H9 (cell line): Measurements from ENCODE around the gene NRXN3. TPM values are rescaled to one million over a fixed set of nuclear protein-coding genes. Genes with fewer than 3 reads are reported as not detected.

Source experiments
- DNase-seq: peaks from one replicate; pipeline ENCODE4 v3.0.0-alpha.2; 2017
- H2AFZ ChIP-seq: one replicate; pipeline ENCODE4 v1.6.1; 2013; ENCODE audit warnings: mild to moderate bottlenecking, low read length, control low read depth, moderate library complexity
- H2AK5ac ChIP-seq: 2 replicates; pipeline ENCODE4 v1.6.1; 2013; ENCODE audit warnings: low read length, control low read depth, mixed read lengths; ENCODE audit not compliant: insufficient read length
- H2BK120ac ChIP-seq: one replicate; pipeline ENCODE4 v1.6.1; 2013; ENCODE audit warnings: low read depth, mild to moderate bottlenecking, low read length, control low read depth, inconsistent platforms; ENCODE audit not compliant: poor library complexity, severe bottlenecking
- H2BK12ac ChIP-seq: 2 replicates; pipeline ENCODE4 v1.6.1; 2013; ENCODE audit warnings: low read length, control low read depth, mixed read lengths, low read depth; ENCODE audit not compliant: insufficient read length
- H2BK15ac ChIP-seq: 2 replicates; pipeline ENCODE4 v1.6.1; 2013; ENCODE audit warnings: low read depth, low read length, control low read depth
- H2BK20ac ChIP-seq: one replicate; pipeline ENCODE4 v1.6.1; 2013; ENCODE audit warnings: low read depth, mild to moderate bottlenecking, low read length, control low read depth, inconsistent platforms; ENCODE audit not compliant: poor library complexity, severe bottlenecking
- H2BK5ac ChIP-seq: 2 replicates; pipeline ENCODE4 v1.6.1; 2013; ENCODE audit warnings: low read length, control low read depth, mixed read lengths; ENCODE audit not compliant: insufficient read length
- H3K14ac ChIP-seq: 2 replicates; pipeline ENCODE4 v1.6.1; 2013; ENCODE audit warnings: low read length, control low read depth; ENCODE audit not compliant: insufficient read depth
- H3K18ac ChIP-seq: 2 replicates; pipeline ENCODE4 v1.6.1; 2013; ENCODE audit warnings: low read depth, mild to moderate bottlenecking, mixed read lengths, low read length, control low read depth; ENCODE audit not compliant: insufficient read length
- H3K23ac ChIP-seq: 2 replicates; pipeline ENCODE4 v1.6.1; 2013; ENCODE audit warnings: low read length, control low read depth, mixed read lengths, low read depth; ENCODE audit not compliant: insufficient read length
- H3K23me2 ChIP-seq: 2 replicates; pipeline ENCODE4 v1.6.1; 2013; ENCODE audit warnings: low read depth, mild to moderate bottlenecking, mixed read lengths, low read length, control low read depth; ENCODE audit not compliant: insufficient read length, poor library complexity, severe bottlenecking
- H3K27ac ChIP-seq: 2 replicates; pipeline ENCODE4 v1.5.1; 2013; ENCODE audit warnings: low read length, control low read depth, mixed read lengths, low read depth; ENCODE audit not compliant: insufficient read length
- H3K27me3 ChIP-seq: 2 replicates; pipeline ENCODE4 v1.6.1; 2013; ENCODE audit warnings: low read length, control low read depth, inconsistent platforms; ENCODE audit not compliant: insufficient read depth
- H3K4ac ChIP-seq: 2 replicates; pipeline ENCODE4 v1.6.1; 2013; ENCODE audit warnings: low read depth, mild to moderate bottlenecking, control low read depth, inconsistent platforms, low read length, moderate library complexity
- H3K4me1 ChIP-seq: 2 replicates; pipeline ENCODE4 v1.6.1; 2013; ENCODE audit warnings: low read length, control low read depth, inconsistent platforms; ENCODE audit not compliant: insufficient read depth
- H3K4me2 ChIP-seq: 2 replicates; pipeline ENCODE4 v1.6.1; 2013; ENCODE audit warnings: low read length, control low read depth, mixed read lengths; ENCODE audit not compliant: insufficient read length, insufficient read depth
- H3K56ac ChIP-seq: 2 replicates; pipeline ENCODE4 v1.6.1; 2013; ENCODE audit warnings: low read depth, mild to moderate bottlenecking, mixed read lengths, low read length, control low read depth; ENCODE audit not compliant: insufficient read length
- H3K79me1 ChIP-seq: 2 replicates; pipeline ENCODE4 v1.6.1; 2013; ENCODE audit warnings: low read depth, mild to moderate bottlenecking, moderate library complexity, low read length, control low read depth, inconsistent platforms; ENCODE audit not compliant: insufficient read depth, poor library complexity, severe bottlenecking
- H3K79me2 ChIP-seq: 2 replicates; pipeline ENCODE4 v1.6.1; 2013; ENCODE audit warnings: low read length, control low read depth, inconsistent platforms; ENCODE audit not compliant: insufficient read depth
- H3K9ac ChIP-seq: 2 replicates; pipeline ENCODE4 v1.6.1; 2013; ENCODE audit warnings: low read length, control low read depth, mixed read lengths; ENCODE audit not compliant: insufficient read length; ENCODE audit errors: extremely low read depth
- H3K9me3 ChIP-seq: one replicate; pipeline ENCODE4 v1.6.1; 2013; ENCODE audit warnings: low read depth, low read length, inconsistent platforms; ENCODE audit not compliant: control insufficient read depth
- H3T11ph ChIP-seq: one replicate; pipeline ENCODE4 v1.6.1; 2013; ENCODE audit warnings: mild to moderate bottlenecking, low read length, control low read depth, inconsistent platforms
- H4K20me1 ChIP-seq: one replicate; pipeline ENCODE4 v1.6.1; 2013; ENCODE audit not compliant: control insufficient read depth, insufficient read length, insufficient read depth
- H4K5ac ChIP-seq: 2 replicates; pipeline ENCODE4 v1.6.1; 2013; ENCODE audit warnings: low read depth, mild to moderate bottlenecking, mixed read lengths, low read length, control low read depth; ENCODE audit not compliant: insufficient read length
- H4K8ac ChIP-seq: replicated peaks from 2 replicates; pipeline ENCODE4 v1.6.1; 2013; ENCODE audit warnings: low read length, control low read depth, mixed read lengths, low read depth; ENCODE audit not compliant: insufficient read length
- H4K91ac ChIP-seq: 2 replicates; pipeline ENCODE4 v1.6.1; 2013; ENCODE audit warnings: low read depth, mild to moderate bottlenecking, moderate library complexity, mixed read lengths, low read length, control low read depth; ENCODE audit not compliant: insufficient read length
- H3K27ac Mint-ChIP-seq, 3 experiments: 2 replicates in 2 of 3; 3 replicates in 1 of 3; pipeline ENCODE4 v1.8.0; 2020 to 2021; ENCODE audit warnings: mixed read lengths in 3 of 3, mild to moderate bottlenecking in 1 of 3, moderate library complexity in 1 of 3
- H3K27me3 Mint-ChIP-seq: 2 replicates; pipeline ENCODE4 v1.8.0; 2021; ENCODE audit warnings: low read depth, mild to moderate bottlenecking, moderate library complexity, mixed read lengths
- H3K36me3 Mint-ChIP-seq, 3 experiments: 2 replicates in 2 of 3; 3 replicates in 1 of 3; pipeline ENCODE4 v1.8.0; 2020 to 2021; ENCODE audit warnings: low read depth in 3 of 3, mixed read lengths in 3 of 3; ENCODE audit not compliant: insufficient read depth in 1 of 3
- H3K4me1 Mint-ChIP-seq, 2 experiments: 2 replicates each; pipeline ENCODE4 v1.8.0; 2020; ENCODE audit warnings: mixed read lengths in 2 of 2
- H3K4me3 Mint-ChIP-seq, 2 experiments: 2 replicates in 1 of 2; 3 replicates in 1 of 2; pipeline ENCODE4 v1.8.0; 2020 to 2021; ENCODE audit warnings: mild to moderate bottlenecking in 2 of 2, mixed read lengths in 2 of 2, moderate library complexity in 1 of 2
- H3K9me3 Mint-ChIP-seq, 2 experiments: 2 replicates in 1 of 2; 3 replicates in 1 of 2; pipeline ENCODE4 v1.8.0; 2020; ENCODE audit warnings: mild to moderate bottlenecking in 2 of 2, mixed read lengths in 2 of 2, moderate library complexity in 1 of 2
- WGBS: extraction: QIAGEN DNeasy Blood & Tissue Kit; methylation state at CpG from one replicate; pipeline ENCODE4 v1.1.7; 2013; ENCODE audit warnings: missing lambda C conversion rate, low lambda C conversion rate, mixed read lengths; ENCODE audit not compliant: insufficient read length; ENCODE audit errors: extremely low coverage; 5-methylcytosine and 5-hydroxymethylcytosine counted together
- total RNA-seq: library from RNA; stranded (reverse); gene quantifications from 2 replicates; pipeline ENCODE4 v1.2.1, GENCODE V29; 2021
- TF ChIP-seq, protein P1 (sequence below): fragments of 200-600 bp; sonication (generic); conservative IDR thresholded peaks from 3 replicates; pipeline ENCODE4 v1.8.0; 2021; ENCODE audit warnings: antibody characterized with exemption, mild to moderate bottlenecking

Gene NRXN3
- total RNA-seq, 1 experiment from 2014 or later, result 1.8 TPM

DNA sequence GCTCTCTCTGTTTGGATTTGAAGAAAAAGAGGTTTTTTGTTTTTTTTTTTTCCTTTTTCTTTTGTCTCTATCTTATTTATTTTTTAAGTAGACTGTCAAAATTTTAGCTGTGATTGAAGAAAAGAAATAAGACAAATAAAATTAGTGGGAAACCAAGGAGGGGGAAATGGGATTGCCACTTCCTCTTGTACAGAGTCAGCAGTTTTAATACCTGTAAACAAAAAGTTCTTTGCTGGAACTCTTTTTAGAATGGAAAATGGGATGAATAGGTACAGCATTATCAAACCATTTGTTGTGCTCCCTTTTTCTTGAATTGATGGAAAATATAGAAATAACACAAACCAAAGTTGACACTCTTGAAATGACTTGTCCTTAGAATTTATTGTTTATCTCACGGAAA, 1360.4 kb downstream of the NRXN3 start:
- H3K18ac ChIP-seq, result no peak overlapping the region
- H3K4me1 Mint-ChIP-seq, result peaks cover 8 to 10% of the 10 kb centered on the region in 2 experiments
- no peak overlapping the region for H2BK15ac ChIP-seq
- H3K27me3 Mint-ChIP-seq, result no peaks in the 10 kb centered on the region
- no peaks in the 10 kb centered on the region for H3K79me1 ChIP-seq
- no CpG with 5 or more reads among the region's 1 CpG for WGBS
- H4K91ac ChIP-seq, result no peak overlapping the region
- H3K4me2 ChIP-seq, result no peak overlapping the region
- no peak overlapping the region for H3T11ph ChIP-seq
- H3K36me3 Mint-ChIP-seq, result no peaks in the 10 kb centered on the region
- H3K23ac ChIP-seq, result no peak overlapping the region
- no peak overlapping the region for H3K4me3 Mint-ChIP-seq
- H2BK120ac ChIP-seq, result no peak overlapping the region
- H3K9ac ChIP-seq, result no peak overlapping the region
- H2BK5ac ChIP-seq, result no peak overlapping the region
- H3K9me3 ChIP-seq, result no peaks in the 10 kb centered on the region
- no peak overlapping the region for H3K4ac ChIP-seq
- TF ChIP-seq, protein P1, sequence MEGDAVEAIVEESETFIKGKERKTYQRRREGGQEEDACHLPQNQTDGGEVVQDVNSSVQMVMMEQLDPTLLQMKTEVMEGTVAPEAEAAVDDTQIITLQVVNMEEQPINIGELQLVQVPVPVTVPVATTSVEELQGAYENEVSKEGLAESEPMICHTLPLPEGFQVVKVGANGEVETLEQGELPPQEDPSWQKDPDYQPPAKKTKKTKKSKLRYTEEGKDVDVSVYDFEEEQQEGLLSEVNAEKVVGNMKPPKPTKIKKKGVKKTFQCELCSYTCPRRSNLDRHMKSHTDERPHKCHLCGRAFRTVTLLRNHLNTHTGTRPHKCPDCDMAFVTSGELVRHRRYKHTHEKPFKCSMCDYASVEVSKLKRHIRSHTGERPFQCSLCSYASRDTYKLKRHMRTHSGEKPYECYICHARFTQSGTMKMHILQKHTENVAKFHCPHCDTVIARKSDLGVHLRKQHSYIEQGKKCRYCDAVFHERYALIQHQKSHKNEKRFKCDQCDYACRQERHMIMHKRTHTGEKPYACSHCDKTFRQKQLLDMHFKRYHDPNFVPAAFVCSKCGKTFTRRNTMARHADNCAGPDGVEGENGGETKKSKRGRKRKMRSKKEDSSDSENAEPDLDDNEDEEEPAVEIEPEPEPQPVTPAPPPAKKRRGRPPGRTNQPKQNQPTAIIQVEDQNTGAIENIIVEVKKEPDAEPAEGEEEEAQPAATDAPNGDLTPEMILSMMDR, result no peak
- H2AFZ ChIP-seq, result no peak overlapping the region
- H3K27me3 ChIP-seq, result no peaks in the 10 kb centered on the region
- no peak for DNase-seq
- no peak overlapping the region for H3K27ac ChIP-seq
- H3K23me2 ChIP-seq, result no peaks in the 10 kb centered on the region
- H3K4me1 ChIP-seq, result no peaks in the 10 kb centered on the region; the same call in 1 of the 2 replicates
- H3K27ac Mint-ChIP-seq, result no peak overlapping the region
- H2BK20ac ChIP-seq, result no peak overlapping the region
- no peak overlapping the region for H4K8ac ChIP-seq
- H4K20me1 ChIP-seq, result no peaks in the 10 kb centered on the region
- H2AK5ac ChIP-seq, result no peak overlapping the region
- no peak overlapping the region for H3K56ac ChIP-seq
- no peak overlapping the region for H2BK12ac ChIP-seq
- no peaks in the 10 kb centered on the region for H3K9me3 Mint-ChIP-seq
- H3K79me2 ChIP-seq, result no peaks in the 10 kb centered on the region
- H4K5ac ChIP-seq, result no peak overlapping the region
- no peak overlapping the region for H3K14ac ChIP-seq
